GM18511 (cell line): Measurements from ENCODE around the gene CCNJL.

Source experiments
- ATAC-seq: cut with Tn5 transposase; IDR thresholded peaks from one replicate; pipeline ENCODE4 v1.9.1; 2021; ENCODE audit warnings: mild to moderate bottlenecking, moderate library complexity; ENCODE audit not compliant: unreplicated experiment

The CCNJL gene

GRCh38 chr5:160230686-160231527 lies 81.5 kb downstream of the CCNJL start:
- ATAC-seq, result peak; percentile 63

- ATAC-seq, result no peak
Measured at GRCh38 chr5:160229190-160229742, 83.1 kb downstream of the CCNJL start, which contains the start of gene FABP6. Gene FABP6, plus strand, starts transcription at chr5:160229506. Its CDS starts 52 bp downstream, at chr5:160229558.

GRCh38 chr5:160227012-160227411 lies 85.4 kb downstream of the CCNJL start:
- no peak for ATAC-seq

GRCh38 chr5:160221082-160221481 lies 91.3 kb downstream of the CCNJL start:
- no peak for ATAC-seq

GRCh38 chr5:160219356-160219755 lies 93.0 kb downstream of the CCNJL start:
- ATAC-seq, result no peak

- no peak for ATAC-seq
Measured at GRCh38 chr5:160213537-160213936, 98.8 kb downstream of the CCNJL start.

- ATAC-seq, result no peak
Measured at GRCh38 chr5:160211352-160211751, 101.0 kb downstream of the CCNJL start.

GRCh38 chr5:160210606-160211005 lies 101.8 kb downstream of the CCNJL start:
- ATAC-seq, result no peak

- ATAC-seq, result no peak
Measured at GRCh38 chr5:160209917-160210316, 102.4 kb downstream of the CCNJL start.

GRCh38 chr5:160207061-160207460 lies 105.3 kb downstream of the CCNJL start:
- no peak for ATAC-seq
